GM18505 (cell line): ENCODE results near the gene TECR.
"Not testable (repeated sequence)": the region's sequence is repeated elsewhere in the genome, so short reads cannot be mapped to it uniquely, and the experiment has no call there.

Source experiments
- ATAC-seq: cut with Tn5 transposase; IDR thresholded peaks from one replicate; pipeline ENCODE4 v1.9.1; 2021; ENCODE audit not compliant: unreplicated experiment
- POLR2A ChIP-seq: IDR thresholded peaks from 4 replicates; pipeline ENCODE4 v1.6.1; 2011; ENCODE audit warnings: borderline replicate concordance; ENCODE audit not compliant: insufficient read depth, insufficient read length; ENCODE audit errors: extremely low read depth

Gene TECR

DNA sequence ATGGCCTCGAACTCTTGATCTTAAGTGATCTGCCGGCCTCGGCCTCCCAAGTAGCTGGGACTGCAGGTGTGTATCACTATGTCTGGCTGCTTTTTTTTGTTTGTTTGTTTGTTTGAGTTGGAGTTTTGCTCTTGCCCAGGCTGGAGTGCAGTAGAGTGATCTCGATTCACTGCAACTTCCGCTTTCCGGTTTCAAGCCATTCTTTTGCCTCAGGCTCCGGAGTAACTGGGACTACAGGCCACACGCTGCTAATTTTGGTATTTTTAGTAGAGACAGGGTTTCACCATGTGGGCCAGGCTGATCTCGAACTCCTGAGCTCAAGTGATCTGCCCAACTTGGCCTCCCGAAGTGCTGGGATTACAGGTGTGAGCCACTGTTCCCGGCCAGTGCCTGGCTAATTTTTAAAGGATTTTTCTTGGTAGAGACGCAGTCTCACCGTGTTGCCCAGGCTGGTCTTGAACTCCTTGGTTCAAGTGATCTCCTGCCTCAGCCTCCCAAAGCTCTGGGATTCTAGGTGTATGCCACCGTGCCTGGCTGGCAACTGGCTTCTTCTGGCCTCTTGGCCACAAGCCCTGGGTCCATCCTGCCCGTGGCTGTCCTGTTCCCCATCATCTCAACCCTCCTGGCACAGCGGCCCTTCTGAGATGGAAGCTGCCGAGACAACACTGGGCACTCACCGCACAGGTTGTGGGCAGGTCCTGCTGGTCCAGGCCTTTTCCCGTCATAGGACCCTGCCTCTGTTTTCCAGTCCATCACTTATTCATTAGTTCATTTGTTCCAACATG is 11.5 kb downstream of the TECR start:
- no peak for ATAC-seq
- no peak for TF ChIP-seq POLR2A

DNA sequence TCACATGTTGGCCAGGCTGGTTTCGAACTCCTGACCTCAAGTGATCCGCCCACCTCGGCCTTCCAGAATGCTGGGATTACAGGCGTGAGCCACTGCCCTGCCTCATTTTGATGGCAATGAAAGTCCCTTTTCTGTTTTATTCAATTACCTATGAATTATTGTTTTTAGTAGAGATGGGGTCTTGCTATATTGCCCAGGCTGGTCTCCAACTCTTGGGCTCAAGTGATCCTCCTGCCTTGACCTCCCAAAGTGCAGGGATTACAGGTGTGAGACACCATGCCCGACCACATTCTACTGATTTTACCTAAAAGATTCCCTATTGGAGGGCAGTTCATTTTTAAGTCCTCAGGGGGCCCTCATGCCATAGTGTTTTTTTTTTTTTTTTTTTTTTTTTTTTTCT is 12.6 kb downstream of the TECR start:
- ATAC-seq: not testable (repeated sequence)

- no peak for ATAC-seq
- no peak for TF ChIP-seq POLR2A
Measured at GRCh38 chr19:14542711-14543328, 13.4 kb downstream of the TECR start.

- TF ChIP-seq POLR2A: no peak
- ATAC-seq: no peak
Measured at GRCh38 chr19:14544047-14544446, 14.7 kb downstream of the TECR start.

- no peak for ATAC-seq
- no peak for TF ChIP-seq POLR2A
Measured at GRCh38 chr19:14544977-14545715, 15.8 kb downstream of the TECR start.

DNA sequence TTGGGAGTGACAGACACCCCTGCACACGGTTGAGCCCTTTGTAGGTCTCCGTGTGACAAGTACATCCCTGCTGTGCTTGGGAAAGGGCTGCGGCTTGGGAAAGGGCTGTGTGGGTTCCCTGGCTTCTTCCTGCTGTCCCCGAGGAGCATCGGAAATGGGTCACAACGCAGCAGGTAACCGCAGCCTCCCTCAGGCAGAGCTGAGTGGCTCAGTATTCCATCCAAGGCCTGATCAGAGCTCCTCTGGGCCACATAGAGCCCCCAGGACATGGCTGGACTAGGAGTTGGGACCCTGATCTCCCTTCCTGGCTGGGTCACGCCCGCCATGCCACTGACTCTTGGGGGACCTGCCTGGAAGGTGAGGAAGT is 16.3 kb downstream of the TECR start:
- no peak for ATAC-seq
- TF ChIP-seq POLR2A: no peak

GRCh38 chr19:14550201-14550754 is 20.9 kb downstream of the TECR start:
- no peak for ATAC-seq
- TF ChIP-seq POLR2A: no peak

GRCh38 chr19:14551134-14552005 is 22.0 kb downstream of the TECR start:
- ATAC-seq: not testable (repeated sequence)

DNA sequence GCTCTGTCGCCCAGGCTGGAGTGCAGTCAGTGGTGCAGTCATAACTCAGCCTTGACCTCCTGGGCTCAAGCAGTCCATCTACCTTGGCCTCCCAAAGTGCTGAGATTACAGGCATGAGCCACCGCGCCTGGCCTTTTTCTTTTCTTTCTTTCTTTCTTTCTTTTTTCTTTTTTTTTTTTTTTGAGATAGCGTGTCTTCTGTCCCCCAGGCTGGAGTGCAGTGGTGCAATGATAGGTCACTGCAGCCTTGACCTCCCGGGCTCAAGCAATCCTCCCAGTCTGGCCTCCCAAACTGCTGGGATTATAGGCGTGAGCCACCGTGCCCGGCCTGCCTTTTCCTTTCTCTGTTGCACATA is 22.6 kb downstream of the TECR start:
- ATAC-seq: not testable (repeated sequence)

DNA sequence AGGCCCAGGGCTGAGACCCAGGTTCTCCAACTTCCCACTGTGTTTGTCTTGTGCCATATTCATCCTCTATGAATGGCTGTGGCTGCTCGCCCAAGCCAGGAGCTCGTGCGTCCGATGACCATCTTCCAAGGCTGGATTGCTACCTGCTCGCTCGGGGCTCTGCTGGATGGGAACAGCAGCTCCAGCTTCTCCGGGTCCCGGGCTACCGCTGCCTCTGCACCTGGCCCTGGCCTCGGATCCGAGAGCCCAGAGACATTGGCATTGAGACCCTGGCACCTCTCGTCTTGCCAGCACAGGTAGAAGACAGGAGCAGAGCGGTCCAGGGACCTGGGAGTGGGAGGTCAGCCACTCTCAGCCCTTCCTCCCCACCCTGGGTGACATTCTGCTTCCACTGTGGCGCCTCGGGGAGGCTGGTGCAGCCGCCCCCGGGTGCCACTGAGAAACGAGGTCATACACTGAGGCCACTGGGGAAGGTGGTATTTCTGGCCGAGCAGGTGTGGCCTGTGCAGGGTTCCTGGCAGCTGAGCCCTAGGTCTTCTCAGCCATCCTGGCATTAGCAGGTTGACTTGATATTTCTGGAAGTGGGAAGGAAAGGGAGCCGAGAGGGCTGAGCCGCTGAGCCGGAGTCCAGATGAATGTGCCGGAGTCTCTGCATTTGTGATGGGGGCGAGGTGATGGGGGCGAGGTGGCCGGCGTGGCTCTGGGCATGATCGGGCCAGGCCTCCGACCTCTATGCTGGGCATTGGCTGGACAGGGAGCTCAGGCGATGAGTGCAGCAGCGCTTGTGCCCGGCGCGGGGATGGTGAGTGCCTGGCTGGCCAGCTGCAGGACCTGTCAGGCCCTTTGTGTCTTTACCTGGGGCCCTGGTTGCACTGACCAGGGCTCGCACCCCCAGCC is 23.9 kb downstream of the TECR start:
- no peak for TF ChIP-seq POLR2A
- ATAC-seq: no peak

- no peak for TF ChIP-seq POLR2A
- no peak for ATAC-seq
Measured at GRCh38 chr19:14553939-14554243, 24.5 kb downstream of the TECR start.

DNA sequence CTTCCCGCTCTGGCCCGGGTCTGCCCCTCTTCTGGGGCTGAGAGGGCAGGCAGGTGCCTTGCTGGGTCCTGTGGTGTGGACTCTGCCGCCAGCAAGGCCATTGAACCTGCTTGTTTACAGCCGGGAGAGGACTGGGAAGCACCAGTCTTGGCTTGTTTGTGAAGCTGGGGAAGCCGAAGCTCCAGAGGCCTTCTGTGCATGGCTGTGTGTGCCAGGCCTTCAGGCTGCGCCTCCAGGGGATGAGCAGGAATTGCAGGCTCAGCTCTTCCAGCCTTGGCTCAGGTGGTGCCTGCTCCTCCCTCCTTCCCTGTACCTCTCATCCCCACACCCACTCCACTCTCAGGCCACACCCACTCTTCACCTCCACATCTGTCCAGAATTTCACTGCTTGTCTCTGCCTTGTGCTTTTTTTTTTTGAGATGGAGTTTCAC is 25.0 kb downstream of the TECR start:
- ATAC-seq: no peak
- TF ChIP-seq POLR2A: no peak
